Loucy (cell line): Measurements from ENCODE around the gene FUOM.

Experiments used
- H2AFZ ChIP-seq: fragments of 200-600 bp; sonication (generic); 2 replicates; pipeline ENCODE4 v1.6.0; 2016; ENCODE audit warnings: antibody characterized with exemption, mild to moderate bottlenecking, low read length, moderate library complexity
- H3F3A ChIP-seq: fragments of 200-600 bp; 2 replicates; pipeline ENCODE4 v1.6.0; 2016; ENCODE audit warnings: antibody characterized with exemption, low read depth, mild to moderate bottlenecking
- H3K27me3 ChIP-seq: fragments of 200-600 bp; sonication (generic); 2 replicates; pipeline ENCODE4 v1.6.1; 2014; ENCODE audit warnings: low read length, mild to moderate bottlenecking; ENCODE audit not compliant: insufficient read depth, poor library complexity, severe bottlenecking
- H3K36me3 ChIP-seq: fragments of 200-600 bp; sonication (generic); 2 replicates; pipeline ENCODE4 v1.6.1; 2016; ENCODE audit warnings: low read length; ENCODE audit not compliant: insufficient read depth
- H3K4me1 ChIP-seq: fragments of 200-600 bp; sonication (generic); 2 replicates; pipeline ENCODE4 v1.5.1; 2014; ENCODE audit warnings: low read length, mild to moderate bottlenecking; ENCODE audit not compliant: insufficient read depth, poor library complexity, severe bottlenecking
- H3K4me2 ChIP-seq: fragments of 200-600 bp; sonication (generic); 2 replicates; pipeline ENCODE4 v1.6.0; 2014; ENCODE audit warnings: antibody characterized with exemption, low read length, low read depth, mild to moderate bottlenecking; ENCODE audit not compliant: poor library complexity, severe bottlenecking
- H3K4me3 ChIP-seq: fragments of 200-600 bp; sonication (generic); 2 replicates; pipeline ENCODE4 v1.5.1; 2014; ENCODE audit warnings: low read length, mild to moderate bottlenecking, mixed read lengths; ENCODE audit not compliant: poor library complexity, severe bottlenecking
- H3K79me2 ChIP-seq: fragments of 200-600 bp; sonication (generic); 2 replicates; pipeline ENCODE4 v1.6.1; 2014; ENCODE audit warnings: low read length; ENCODE audit not compliant: insufficient read depth
- H3K9ac ChIP-seq: fragments of 200-600 bp; sonication (generic); 2 replicates; pipeline ENCODE4 v1.6.0; 2014; ENCODE audit warnings: mild to moderate bottlenecking, low read depth, low read length, moderate library complexity; ENCODE audit not compliant: poor library complexity, severe bottlenecking
- H3K9me2 ChIP-seq: fragments of 200-600 bp; sonication (generic); replicated peaks from 2 replicates; pipeline ENCODE4 v1.6.1; 2016; ENCODE audit warnings: low read depth, low read length, mixed read lengths
- H3K9me3 ChIP-seq: fragments of 200-600 bp; sonication (generic); 2 replicates; pipeline ENCODE4 v1.6.1; 2014; ENCODE audit warnings: mild to moderate bottlenecking, antibody characterized with exemption, low read length, low read depth; ENCODE audit not compliant: insufficient read depth
- H4K20me1 ChIP-seq: fragments of 200-600 bp; sonication (generic); 2 replicates; pipeline ENCODE4 v1.6.0; 2014; ENCODE audit warnings: antibody characterized with exemption, low read length, mild to moderate bottlenecking; ENCODE audit not compliant: insufficient read depth, poor library complexity, severe bottlenecking
- EZH2phosphoT487 ChIP-seq: fragments of 200-600 bp; IDR thresholded peaks from 2 replicates; pipeline ENCODE4 v1.6.1; 2018; ENCODE audit warnings: antibody characterized with exemption, mild to moderate bottlenecking, moderate library complexity, borderline replicate concordance
- TF ChIP-seq, protein P1 (sequence below): fragments of 200-600 bp; sonication (generic); conservative IDR thresholded peaks from 2 replicates; pipeline ENCODE4 v1.5.1; 2014; ENCODE audit warnings: mild to moderate bottlenecking, antibody characterized with exemption, low read length

The FUOM gene

DNA sequence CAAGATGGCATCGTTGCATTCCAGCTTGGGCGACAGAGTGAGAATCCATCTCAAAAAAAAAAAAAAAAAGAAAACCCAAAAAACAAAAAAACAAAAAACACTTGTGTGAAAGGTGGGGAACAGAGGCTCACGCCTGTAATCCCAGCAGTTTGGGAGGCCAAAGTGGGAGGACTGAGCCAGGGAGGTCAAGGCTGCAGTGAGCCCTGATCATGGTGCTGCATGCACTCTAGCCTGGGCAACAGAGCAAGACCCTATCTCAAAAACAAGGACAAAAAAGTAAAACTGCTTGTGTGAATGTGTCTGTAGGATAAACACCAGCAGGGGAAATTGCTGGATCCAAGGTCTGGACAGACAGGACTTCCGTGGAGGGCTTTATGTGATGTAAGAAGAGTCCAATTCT is 25.7 kb upstream of the FUOM start:
- Histone ChIP-seq H3K27me3 (no peaks in the 10 kb centered on the region), H3K9me3 (no peaks in the 10 kb centered on the region), H2AFZ (no peak overlapping the region), H3K9ac (no peak overlapping the region), H3K79me2 (no peaks in the 10 kb centered on the region), H3K9me2 (no peaks in the 10 kb centered on the region), H3K4me3 (no peak overlapping the region), H3F3A (no peaks in the 10 kb centered on the region), H3K4me2 (no peak overlapping the region), H3K36me3 (no peaks in the 10 kb centered on the region), H4K20me1 (no peaks in the 10 kb centered on the region), H3K4me1 (peaks cover 10% of the 10 kb centered on the region)
- TF ChIP-seq, protein P1, sequence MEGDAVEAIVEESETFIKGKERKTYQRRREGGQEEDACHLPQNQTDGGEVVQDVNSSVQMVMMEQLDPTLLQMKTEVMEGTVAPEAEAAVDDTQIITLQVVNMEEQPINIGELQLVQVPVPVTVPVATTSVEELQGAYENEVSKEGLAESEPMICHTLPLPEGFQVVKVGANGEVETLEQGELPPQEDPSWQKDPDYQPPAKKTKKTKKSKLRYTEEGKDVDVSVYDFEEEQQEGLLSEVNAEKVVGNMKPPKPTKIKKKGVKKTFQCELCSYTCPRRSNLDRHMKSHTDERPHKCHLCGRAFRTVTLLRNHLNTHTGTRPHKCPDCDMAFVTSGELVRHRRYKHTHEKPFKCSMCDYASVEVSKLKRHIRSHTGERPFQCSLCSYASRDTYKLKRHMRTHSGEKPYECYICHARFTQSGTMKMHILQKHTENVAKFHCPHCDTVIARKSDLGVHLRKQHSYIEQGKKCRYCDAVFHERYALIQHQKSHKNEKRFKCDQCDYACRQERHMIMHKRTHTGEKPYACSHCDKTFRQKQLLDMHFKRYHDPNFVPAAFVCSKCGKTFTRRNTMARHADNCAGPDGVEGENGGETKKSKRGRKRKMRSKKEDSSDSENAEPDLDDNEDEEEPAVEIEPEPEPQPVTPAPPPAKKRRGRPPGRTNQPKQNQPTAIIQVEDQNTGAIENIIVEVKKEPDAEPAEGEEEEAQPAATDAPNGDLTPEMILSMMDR, result no peak

DNA sequence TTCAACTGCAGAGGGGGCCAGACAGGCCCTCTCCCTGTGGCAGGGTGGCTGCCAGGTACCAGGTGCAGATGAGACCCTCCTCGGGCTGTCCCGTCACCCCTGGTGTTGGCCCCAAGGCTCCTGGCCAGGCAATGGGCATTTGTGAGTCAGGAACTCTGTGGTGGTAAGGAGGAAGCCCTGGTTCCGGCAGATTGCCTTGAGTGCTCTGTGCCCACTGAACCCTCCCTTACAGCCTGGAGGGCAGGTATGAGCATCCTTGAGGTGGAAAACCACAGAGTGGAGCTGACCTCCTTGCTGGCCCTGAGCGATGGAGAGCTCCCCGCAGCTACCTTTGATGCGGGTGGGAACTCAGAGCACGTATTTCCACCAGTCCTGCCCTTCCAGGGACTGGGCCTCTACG is 23.2 kb upstream of the FUOM start:
- no peak overlapping the region for H2AFZ ChIP-seq
- H3K4me3 ChIP-seq, result no peak overlapping the region
- no peaks in the 10 kb centered on the region for H3K9me2 ChIP-seq
- no peak for TF ChIP-seq EZH2phosphoT487
- TF ChIP-seq, protein P1, result no peak
- peaks cover 10% of the 10 kb centered on the region for H3K4me1 ChIP-seq
- H3K9me3 ChIP-seq, result no peaks in the 10 kb centered on the region
- H3K4me2 ChIP-seq, result no peak overlapping the region
- H3K27me3 ChIP-seq, result no peaks in the 10 kb centered on the region
- H3K36me3 ChIP-seq, result no peaks in the 10 kb centered on the region
- no peaks in the 10 kb centered on the region for H3F3A ChIP-seq
- no peaks in the 10 kb centered on the region for H3K79me2 ChIP-seq
- H3K9ac ChIP-seq, result no peak overlapping the region
- H4K20me1 ChIP-seq, result no peaks in the 10 kb centered on the region

DNA sequence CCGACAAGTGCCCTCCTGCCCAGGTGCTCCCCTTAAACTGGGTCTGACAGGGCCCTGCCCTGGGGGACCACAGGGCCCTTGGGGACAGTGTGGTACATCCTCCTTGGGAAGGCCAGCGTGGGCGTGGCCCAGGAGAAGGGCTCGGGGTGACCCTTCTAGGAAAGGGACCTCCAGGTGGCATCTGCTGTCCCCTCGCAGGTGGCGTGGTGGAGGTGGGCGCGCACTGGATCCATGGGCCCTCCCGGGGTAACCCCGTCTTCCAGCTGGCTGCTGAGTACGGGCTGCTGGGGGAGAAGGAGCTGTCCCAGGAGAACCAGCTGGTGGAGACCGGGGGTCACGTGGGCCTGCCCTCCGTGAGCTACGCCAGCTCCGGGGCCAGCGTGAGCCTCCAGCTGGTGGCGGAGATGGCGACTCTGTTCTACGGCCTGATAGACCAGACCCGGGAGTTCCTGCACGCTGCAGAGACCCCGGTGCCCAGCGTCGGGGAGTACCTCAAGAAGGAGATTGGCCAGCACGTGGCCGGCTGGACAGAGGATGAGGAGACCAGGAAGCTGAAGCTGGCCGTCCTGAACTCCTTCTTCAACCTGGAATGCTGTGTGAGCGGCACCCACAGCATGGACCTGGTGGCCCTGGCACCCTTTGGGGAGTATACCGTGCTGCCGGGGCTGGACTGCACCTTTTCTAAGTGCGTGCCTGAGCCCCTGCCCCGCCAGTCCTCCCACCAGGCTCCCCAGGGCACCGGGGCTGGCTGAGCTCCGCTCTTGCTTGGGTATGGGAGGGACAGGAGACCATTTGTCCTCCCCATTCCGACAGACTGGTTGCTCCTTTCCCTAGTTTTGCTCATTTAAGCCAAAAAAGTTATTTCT is 22.2 kb upstream of the FUOM start:
- Histone ChIP-seq H3K9me2 (no peaks in the 10 kb centered on the region), H3K27me3 (no peaks in the 10 kb centered on the region), H2AFZ (no peak overlapping the region), H3K4me1 (peaks cover 10% of the 10 kb centered on the region), H3K36me3 (no peaks in the 10 kb centered on the region), H3K4me3 (peak overlapping the region; percentile 58), H3F3A (no peaks in the 10 kb centered on the region), H3K4me2 (peak overlapping the region; percentile 56), H3K9me3 (no peaks in the 10 kb centered on the region), H4K20me1 (no peaks in the 10 kb centered on the region), H3K79me2 (no peaks in the 10 kb centered on the region), H3K9ac (no peak overlapping the region)
- TF ChIP-seq EZH2phosphoT487, result no peak
- TF ChIP-seq, protein P1, result no peak
